SK-N-SH treated with all-trans-retinoic acid at 6 μM for 48 hours (cell line): Measurements from ENCODE around the gene ACCS.

Experiments
- CSDC2 ChIP-seq: fragments of 250-450 bp; sonication (Bioruptor Pico); IDR thresholded peaks from 2 replicates; pipeline ENCODE4 v1.5.0; 2020; ENCODE audit warnings: mild to moderate bottlenecking, moderate library complexity
- ESRRG ChIP-seq: fragments of 250-450 bp; sonication (Bioruptor Pico); IDR thresholded peaks from 2 replicates; pipeline ENCODE4 v1.6.1; 2021; ENCODE audit warnings: mild to moderate bottlenecking
- TCF4 ChIP-seq: fragments of 250-450 bp; sonication (Bioruptor Pico); IDR thresholded peaks from 2 replicates; pipeline ENCODE4 v1.8.0; 2021; ENCODE audit warnings: mild to moderate bottlenecking, moderate library complexity, borderline replicate concordance
- ZFP3 ChIP-seq: fragments of 250-450 bp; sonication (Bioruptor Pico); IDR thresholded peaks from 2 replicates; pipeline ENCODE4 v1.5.0; 2020; ENCODE audit warnings: mild to moderate bottlenecking, moderate library complexity
- ZNF8 ChIP-seq: fragments of 450-650 bp; formaldehyde crosslinking; IDR thresholded peaks from 2 replicates; pipeline ENCODE4 v1.5.0; 2020; ENCODE audit warnings: mild to moderate bottlenecking, moderate library complexity

DNA sequence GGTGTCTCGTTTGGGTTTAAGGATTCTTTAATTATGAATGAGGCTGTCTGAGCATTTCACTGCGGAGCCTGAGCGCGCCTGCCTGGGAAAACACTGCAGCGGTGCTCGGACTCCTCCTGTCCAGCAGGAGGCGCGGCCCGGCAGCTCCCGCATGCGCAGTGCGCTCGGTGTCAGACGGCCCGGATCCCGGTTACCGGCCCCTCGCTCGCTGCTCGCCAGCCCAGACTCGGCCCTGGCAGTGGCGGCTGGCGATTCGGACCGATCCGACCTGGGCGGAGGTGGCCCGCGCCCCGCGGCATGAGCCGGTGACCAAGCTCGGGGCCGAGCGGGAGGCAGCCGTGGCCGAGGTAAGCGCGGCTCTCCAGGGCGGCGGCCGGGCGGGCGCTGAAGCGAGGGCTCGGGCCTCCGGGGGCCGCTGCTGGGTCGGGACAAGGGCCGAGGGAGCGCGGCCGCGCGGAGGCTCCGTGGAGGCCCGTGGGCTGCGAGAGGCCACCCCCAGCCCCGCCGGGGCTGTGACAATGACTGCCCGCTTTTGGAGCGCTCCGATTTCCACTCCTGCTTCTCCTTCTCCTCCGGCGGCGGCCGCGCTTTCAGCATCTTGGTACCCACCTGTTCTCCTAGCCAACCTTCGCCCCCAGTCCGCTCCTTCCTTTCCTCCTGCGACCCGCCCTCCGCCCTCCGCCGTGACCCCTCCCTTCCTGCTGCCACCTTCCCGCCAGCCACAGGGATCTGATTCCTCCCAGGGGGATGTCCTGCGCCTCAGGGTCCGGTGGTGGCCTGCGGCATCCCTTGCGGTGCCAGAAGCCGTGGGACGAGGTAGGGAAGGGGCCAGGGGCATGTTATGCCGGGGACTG is 29.7 kb downstream of the ACCS start, which contains the start of gene EXT2:
- TF ChIP-seq ZFP3: no peak
- TF ChIP-seq CSDC2 (CRISPR knock-in tag): no peak
- TF ChIP-seq TCF4: no peak
- no peak for TF ChIP-seq ESRRG (CRISPR knock-in tag)
- no peak for TF ChIP-seq ZNF8 (CRISPR knock-in tag)
